CD4-positive, CD25-positive, alpha-beta regulatory T cell (primary cell): ENCODE results near the gene C1QL3. TPM values are rescaled to one million over a fixed set of nuclear protein-coding genes. Genes with fewer than 3 reads are reported as not detected.

Experiments
- ATAC-seq, 2 donors: fragments of 150-1000 bp; cut with Tn5 transposase; one replicate each; pipeline ENCODE4 v1.10.0; 2021; ENCODE audit warnings: low read depth in 2 of 2, moderate number of reproducible peaks in 2 of 2, moderate library complexity in 1 of 2
- DNase-seq, 3 donors: peaks; one replicate each; pipeline versions ENCODE4 v3.0.0 to v3.0.0-alpha.2; 2012 to 2022; ENCODE audit warnings: mixed read lengths in 1 of 3
- H3K27ac ChIP-seq: one replicate; pipeline ENCODE4 v1.7.0; 2013; ENCODE audit warnings: mild to moderate bottlenecking, low read length; ENCODE audit not compliant: insufficient read depth, poor library complexity, severe bottlenecking
- H3K27me3 ChIP-seq: one replicate; pipeline ENCODE4 v1.7.0; 2013; ENCODE audit warnings: low read length; ENCODE audit not compliant: control insufficient read depth, insufficient read depth
- H3K36me3 ChIP-seq: one replicate; pipeline ENCODE4 v1.7.0; 2013; ENCODE audit warnings: mild to moderate bottlenecking, low read length, moderate library complexity; ENCODE audit not compliant: control insufficient read depth, insufficient read depth
- H3K4me1 ChIP-seq: 2 replicates; pipeline ENCODE4 v1.7.0; 2013; ENCODE audit warnings: mild to moderate bottlenecking, low read length; ENCODE audit not compliant: insufficient read depth, control insufficient read depth, poor library complexity, severe bottlenecking
- H3K4me3 ChIP-seq: one replicate; pipeline ENCODE4 v1.7.0; 2013; ENCODE audit warnings: low read depth, mild to moderate bottlenecking, low read length, moderate library complexity
- H3K9me3 ChIP-seq, 2 experiments: 1 replicate in 1 of 2; 2 replicates in 1 of 2; pipeline ENCODE4 v1.7.0; 2013; ENCODE audit warnings: low read length in 2 of 2, mild to moderate bottlenecking in 1 of 2, moderate library complexity in 1 of 2; ENCODE audit not compliant: control insufficient read depth in 2 of 2
- H3K27ac Mint-ChIP-seq, 3 donors: one replicate each; pipeline ENCODE4 v1.8.0; 2020 to 2022; ENCODE audit warnings: mild to moderate bottlenecking in 3 of 3, mixed read lengths in 3 of 3, moderate library complexity in 2 of 3
- H3K27me3 Mint-ChIP-seq: one replicate; pipeline ENCODE4 v1.8.0; 2022; ENCODE audit warnings: mild to moderate bottlenecking, mixed read lengths
- H3K36me3 Mint-ChIP-seq: one replicate; pipeline ENCODE4 v1.8.0; 2020; ENCODE audit warnings: mixed read lengths
- H3K4me1 Mint-ChIP-seq, 4 donors: one replicate each; pipeline ENCODE4 v1.8.0; 2020 to 2022; ENCODE audit warnings: mixed read lengths in 4 of 4, mild to moderate bottlenecking in 1 of 4
- H3K4me3 Mint-ChIP-seq, 4 donors: one replicate each; pipeline ENCODE4 v1.8.0; 2020 to 2022; ENCODE audit warnings: mild to moderate bottlenecking in 4 of 4, mixed read lengths in 4 of 4, moderate library complexity in 3 of 4
- H3K9me3 Mint-ChIP-seq, 7 donors: one replicate each; pipeline ENCODE4 v1.8.0; 2020 to 2022; ENCODE audit warnings: mixed read lengths in 7 of 7, mild to moderate bottlenecking in 3 of 7, moderate library complexity in 2 of 7
- polyA plus RNA-seq, 4 donors: library from polyadenylated mRNA; unstranded; fragments of 300-500 nt; fragmentation: Illumina TruSeq; gene quantifications; one replicate each; pipeline ENCODE4 v1.2.3, GENCODE V29; 2021
- total RNA-seq: library from RNA; stranded (reverse); gene quantifications from one replicate; pipeline ENCODE4 v1.2.3, GENCODE V29; 2022

C1QL3 gene
- total and polyA plus RNA-seq, 5 donors from 2014 or later, result 0.23 to 0.92 (median 0.31) TPM; not detected in 1

DNA sequence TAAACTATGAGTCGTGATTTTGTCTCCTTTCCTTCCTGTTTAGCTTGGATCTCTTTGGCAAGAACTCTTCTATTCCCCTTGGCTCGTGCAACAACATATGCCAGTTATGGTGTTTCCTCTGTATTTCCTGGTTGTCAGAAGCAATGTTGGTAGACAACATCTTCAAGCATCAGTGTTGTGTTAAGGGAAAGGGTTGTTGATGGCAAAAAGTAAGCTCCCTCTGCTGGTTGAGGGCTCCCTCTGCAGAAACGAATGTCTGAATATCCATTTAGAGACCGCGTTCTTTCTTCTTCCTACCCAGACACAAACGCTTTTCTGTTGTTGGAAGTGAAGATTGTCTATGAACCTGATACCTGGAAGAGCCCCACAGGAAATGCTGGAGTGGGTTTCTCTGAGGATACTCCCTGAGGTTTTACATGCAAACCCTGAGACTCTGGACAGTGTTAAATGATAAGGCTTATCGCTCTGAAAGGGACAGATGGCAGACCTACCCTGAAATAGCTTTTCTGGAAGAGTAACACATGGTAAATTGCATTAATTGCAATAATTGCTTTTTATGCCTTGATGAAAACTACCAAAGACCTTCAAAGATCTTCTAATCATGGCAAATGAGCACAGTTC is 23.5 kb upstream of the C1QL3 start:
- Histone ChIP-seq H3K36me3 (no peaks in the 10 kb centered on the region), H3K27me3 (no peaks in the 10 kb centered on the region), H3K4me3 (no peak overlapping the region), H3K9me3 (no peaks in the 10 kb centered on the region), H3K27ac (no peak overlapping the region), H3K4me1 (no peaks in the 10 kb centered on the region)
- peaks cover 0 to 2% (median 0%) of the 10 kb centered on the region in 7 donors for H3K9me3 Mint-ChIP-seq
- no peak for ATAC-seq
- H3K4me3 Mint-ChIP-seq, result no peak overlapping the region
- DNase-seq, result peak in 2 of 3 donors; percentile 16 to 47
- no peaks in the 10 kb centered on the region for H3K36me3 Mint-ChIP-seq
- H3K27ac Mint-ChIP-seq, result no peak overlapping the region
- H3K27me3 Mint-ChIP-seq, result peaks cover 19% of the 10 kb centered on the region
- peaks cover 0 to 4% (median 0%) of the 10 kb centered on the region in 4 donors for H3K4me1 Mint-ChIP-seq

DNA sequence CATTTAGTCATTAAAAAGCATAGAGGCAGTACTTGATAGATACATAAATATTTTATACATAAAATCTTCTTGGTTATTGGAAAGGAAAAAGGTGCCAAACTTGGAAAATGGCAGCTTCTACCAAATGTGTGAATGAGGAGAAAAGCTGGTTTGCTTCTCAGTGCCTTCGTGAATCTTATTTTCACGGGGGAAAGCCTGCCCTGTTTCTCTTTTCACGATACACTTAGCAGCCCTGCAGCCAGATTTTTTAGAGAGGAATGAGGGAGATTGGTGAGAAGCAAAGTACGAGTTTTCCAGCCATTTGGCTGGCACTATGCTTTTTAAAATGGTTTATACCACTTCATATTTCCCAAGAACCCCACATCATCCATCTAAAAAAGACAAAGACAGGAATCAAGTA is 22.9 kb upstream of the C1QL3 start:
- DNase-seq (no peak), ATAC-seq (no peak)
- H3K4me3 Mint-ChIP-seq, result no peak overlapping the region
- H3K27me3 Mint-ChIP-seq, result peaks cover 23% of the 10 kb centered on the region
- H3K36me3 Mint-ChIP-seq, result no peaks in the 10 kb centered on the region
- Histone ChIP-seq H3K27ac (no peak overlapping the region), H3K4me1 (no peaks in the 10 kb centered on the region), H3K27me3 (no peaks in the 10 kb centered on the region), H3K9me3 (no peaks in the 10 kb centered on the region), H3K4me3 (no peak overlapping the region), H3K36me3 (no peaks in the 10 kb centered on the region)
- peaks cover 0 to 2% (median 0%) of the 10 kb centered on the region in 7 donors for H3K9me3 Mint-ChIP-seq
- H3K4me1 Mint-ChIP-seq, result peaks cover 0 to 4% (median 0%) of the 10 kb centered on the region in 4 donors
- no peak overlapping the region for H3K27ac Mint-ChIP-seq

DNA sequence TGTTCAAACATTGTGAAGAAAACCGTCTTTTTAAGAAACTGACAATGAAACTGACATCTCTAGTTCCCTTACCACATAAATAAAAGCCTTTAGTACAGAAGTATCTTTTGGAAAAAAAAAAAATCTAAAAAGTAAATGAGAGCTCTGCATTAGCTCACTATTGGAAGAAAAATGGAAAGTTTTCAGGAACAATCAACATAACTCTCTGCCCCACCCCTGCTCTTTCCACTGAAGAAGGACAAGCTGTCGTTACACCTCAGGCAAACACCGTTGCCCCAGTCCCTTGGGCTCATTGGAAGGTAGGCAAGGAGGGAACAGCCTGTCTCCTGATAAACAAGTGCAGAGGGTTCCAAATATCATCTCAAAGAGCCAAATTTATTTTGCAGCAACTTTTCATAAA is 22.4 kb upstream of the C1QL3 start:
- Histone ChIP-seq H3K4me1 (no peaks in the 10 kb centered on the region), H3K4me3 (no peak overlapping the region), H3K9me3 (no peaks in the 10 kb centered on the region), H3K27ac (no peak overlapping the region), H3K27me3 (no peaks in the 10 kb centered on the region), H3K36me3 (no peaks in the 10 kb centered on the region)
- DNase-seq (no peak), ATAC-seq (no peak)
- Mint-ChIP-seq H3K4me3 (no peak overlapping the region), H3K27me3 (peaks cover 28% of the 10 kb centered on the region), H3K36me3 (no peaks in the 10 kb centered on the region), H3K4me1 (peaks cover 0 to 4% (median 0%) of the 10 kb centered on the region in 4 donors), H3K27ac (no peak overlapping the region), H3K9me3 (peaks cover 0 to 3% (median 0%) of the 10 kb centered on the region in 7 donors)

DNA sequence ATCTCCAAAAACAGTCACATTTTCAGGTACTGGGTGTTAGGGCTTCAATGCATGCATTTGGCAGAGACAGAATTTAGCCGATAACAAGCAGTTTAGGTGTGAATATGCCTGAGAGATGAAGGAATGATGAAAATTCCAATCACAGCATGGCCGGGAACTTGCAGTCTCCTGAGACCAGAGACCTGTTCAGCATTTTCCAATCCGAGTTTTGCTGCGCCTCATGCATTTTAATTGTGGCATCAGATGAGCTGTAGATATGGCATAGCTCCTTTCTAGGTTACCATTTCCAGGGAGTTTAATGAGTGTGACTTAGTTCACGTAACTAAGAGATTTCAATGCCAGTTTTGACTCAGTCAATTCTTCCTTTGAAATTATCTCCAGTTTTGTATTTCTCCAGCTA is 14.5 kb upstream of the C1QL3 start:
- Mint-ChIP-seq H3K4me3 (no peak overlapping the region), H3K27me3 (peaks cover 33% of the 10 kb centered on the region), H3K27ac (no peak overlapping the region), H3K36me3 (no peaks in the 10 kb centered on the region), H3K9me3 (peaks cover 0 to 4% (median 0%) of the 10 kb centered on the region in 7 donors), H3K4me1 (no peaks in the 10 kb centered on the region)
- peaks cover 6% of the 10 kb centered on the region for H3K27me3 ChIP-seq
- no peak overlapping the region for H3K27ac ChIP-seq
- H3K9me3 ChIP-seq, result no peaks in the 10 kb centered on the region
- no peaks in the 10 kb centered on the region for H3K4me1 ChIP-seq
- no peaks in the 10 kb centered on the region for H3K36me3 ChIP-seq
- DNase-seq, result no peak
- ATAC-seq, result no peak
- no peak overlapping the region for H3K4me3 ChIP-seq

DNA sequence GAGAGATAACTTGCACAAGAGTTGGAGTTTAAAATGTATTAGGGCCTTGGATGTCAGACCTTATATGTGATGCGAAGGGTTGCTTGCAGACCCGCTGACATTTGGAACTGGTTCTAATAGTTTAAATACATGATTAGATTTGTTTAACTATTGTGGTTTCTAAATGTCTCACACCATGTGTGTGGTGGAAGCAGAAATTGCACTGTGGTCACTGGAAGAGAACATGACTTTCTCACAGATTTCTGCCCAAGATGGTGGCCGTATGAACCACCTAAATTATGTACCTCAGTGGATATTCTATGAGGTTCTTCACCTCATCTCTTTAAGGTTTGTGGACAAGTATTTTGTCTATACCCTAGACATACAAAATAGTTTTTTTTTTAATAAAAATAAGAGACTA is 8.2 kb upstream of the C1QL3 start:
- Histone ChIP-seq H3K27ac (no peak overlapping the region), H3K9me3 (no peaks in the 10 kb centered on the region), H3K36me3 (no peaks in the 10 kb centered on the region), H3K27me3 (peaks cover 10% of the 10 kb centered on the region), H3K4me3 (no peak overlapping the region), H3K4me1 (no peaks in the 10 kb centered on the region)
- Mint-ChIP-seq H3K36me3 (peaks cover 4% of the 10 kb centered on the region), H3K4me3 (no peak overlapping the region), H3K27ac (no peak overlapping the region), H3K4me1 (peaks cover 0 to 3% (median 0%) of the 10 kb centered on the region in 4 donors), H3K27me3 (peaks cover 34% of the 10 kb centered on the region), H3K9me3 (peaks cover 0 to 4% (median 0%) of the 10 kb centered on the region in 7 donors)
- no peak for DNase-seq
- ATAC-seq, result no peak

DNA sequence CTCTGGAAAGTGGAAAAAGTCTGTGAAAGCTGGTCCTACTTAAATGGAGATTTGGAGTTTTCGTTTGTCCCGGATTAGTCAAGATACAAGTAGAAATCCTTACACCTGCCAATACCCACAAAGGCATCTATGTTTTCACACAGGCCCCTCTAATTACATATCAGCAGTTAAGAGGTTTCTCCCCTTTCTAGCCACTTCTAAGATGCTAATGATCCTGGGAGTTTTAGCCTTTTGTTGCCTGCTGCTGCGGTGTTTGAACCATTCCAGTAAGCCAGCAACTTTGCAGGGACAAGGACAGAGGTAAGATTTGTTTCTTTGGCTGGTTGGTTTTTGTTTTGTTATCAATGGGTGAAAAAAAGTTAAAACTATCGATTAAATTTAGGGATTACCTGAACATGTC is 5.8 kb upstream of the C1QL3 start:
- Mint-ChIP-seq H3K4me1 (peaks cover 0 to 3% (median 1%) of the 10 kb centered on the region in 4 donors), H3K4me3 (no peak overlapping the region), H3K27ac (no peak overlapping the region), H3K36me3 (peaks cover 12% of the 10 kb centered on the region), H3K9me3 (peaks cover 0 to 4% (median 0%) of the 10 kb centered on the region in 7 donors), H3K27me3 (peaks cover 54% of the 10 kb centered on the region)
- no peaks in the 10 kb centered on the region for H3K9me3 ChIP-seq
- H3K27me3 ChIP-seq, result peaks cover 22% of the 10 kb centered on the region
- H3K27ac ChIP-seq, result no peak overlapping the region
- H3K4me1 ChIP-seq, result no peaks in the 10 kb centered on the region
- ATAC-seq, result no peak
- no peak overlapping the region for H3K4me3 ChIP-seq
- DNase-seq, result no peak
- H3K36me3 ChIP-seq, result no peaks in the 10 kb centered on the region

DNA sequence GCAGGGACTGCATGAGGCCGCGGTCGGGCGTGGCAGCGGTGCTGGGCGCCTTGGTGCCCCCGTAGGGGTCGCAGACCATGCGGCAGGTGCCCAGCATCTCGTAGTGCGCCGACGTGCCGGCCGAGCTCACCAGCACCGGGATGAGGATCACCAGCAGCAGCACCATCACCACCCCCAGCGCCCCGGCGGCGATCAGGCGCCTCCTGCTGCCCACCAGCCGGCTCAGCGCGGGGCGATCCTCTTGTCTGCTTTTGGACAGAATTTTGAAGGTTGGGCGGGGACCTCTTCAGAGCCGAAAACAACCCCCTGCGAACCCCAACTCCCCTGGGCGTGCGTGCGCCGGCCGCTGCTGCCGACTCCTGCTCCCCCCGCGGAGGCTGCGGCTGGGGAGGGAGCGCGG is 779 bp downstream of the C1QL3 start:
- Mint-ChIP-seq H3K27me3 (peaks cover 49% of the 10 kb centered on the region), H3K4me3 (peak overlapping the region in 2 of 4 donors; percentile 52 to 60), H3K9me3 (no peaks in the 10 kb centered on the region), H3K27ac (no peak overlapping the region), H3K36me3 (peaks cover 18% of the 10 kb centered on the region), H3K4me1 (peaks cover 0 to 16% (median 8%) of the 10 kb centered on the region in 4 donors)
- no peaks in the 10 kb centered on the region for H3K9me3 ChIP-seq
- peaks cover 20% of the 10 kb centered on the region for H3K27me3 ChIP-seq
- peaks cover 19% of the 10 kb centered on the region for H3K4me1 ChIP-seq
- H3K27ac ChIP-seq, result no peak overlapping the region
- peak; percentile 33 to 37 for ATAC-seq
- H3K4me3 ChIP-seq, result no peak overlapping the region
- H3K36me3 ChIP-seq, result no peaks in the 10 kb centered on the region
- peak in 2 of 3 donors; percentile 15 to 47 for DNase-seq
